GM18505 (cell line): ENCODE measurements around the gene ESYT2.

Experiments used
- ATAC-seq: cut with Tn5 transposase; IDR thresholded peaks from one replicate; pipeline ENCODE4 v1.9.1; 2021; ENCODE audit not compliant: unreplicated experiment
- POLR2A ChIP-seq: IDR thresholded peaks from 4 replicates; pipeline ENCODE4 v1.6.1; 2011; ENCODE audit warnings: borderline replicate concordance; ENCODE audit not compliant: insufficient read depth, insufficient read length; ENCODE audit errors: extremely low read depth

The ESYT2 gene

DNA sequence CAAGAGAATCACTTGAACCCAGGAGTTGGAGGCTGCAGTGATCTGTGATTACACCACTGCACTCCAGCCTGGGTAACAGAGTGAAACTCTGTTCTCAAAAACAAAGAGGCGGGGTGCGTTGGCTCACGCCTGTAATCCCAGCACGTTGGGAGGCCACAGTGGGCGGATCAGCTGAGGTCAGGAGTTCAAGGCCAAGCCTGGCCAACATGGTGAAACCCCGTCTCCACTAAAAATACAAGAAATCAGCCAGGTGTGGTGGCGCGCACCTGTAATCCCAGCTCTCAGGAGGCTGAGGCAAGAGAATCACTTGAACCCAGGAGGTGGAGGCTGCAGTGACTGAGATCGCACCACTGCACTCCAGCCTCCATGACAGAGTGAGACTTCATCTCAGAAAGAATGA lies 82.4 kb downstream of the ESYT2 start:
- ATAC-seq: no peak
- TF ChIP-seq POLR2A: no peak

DNA sequence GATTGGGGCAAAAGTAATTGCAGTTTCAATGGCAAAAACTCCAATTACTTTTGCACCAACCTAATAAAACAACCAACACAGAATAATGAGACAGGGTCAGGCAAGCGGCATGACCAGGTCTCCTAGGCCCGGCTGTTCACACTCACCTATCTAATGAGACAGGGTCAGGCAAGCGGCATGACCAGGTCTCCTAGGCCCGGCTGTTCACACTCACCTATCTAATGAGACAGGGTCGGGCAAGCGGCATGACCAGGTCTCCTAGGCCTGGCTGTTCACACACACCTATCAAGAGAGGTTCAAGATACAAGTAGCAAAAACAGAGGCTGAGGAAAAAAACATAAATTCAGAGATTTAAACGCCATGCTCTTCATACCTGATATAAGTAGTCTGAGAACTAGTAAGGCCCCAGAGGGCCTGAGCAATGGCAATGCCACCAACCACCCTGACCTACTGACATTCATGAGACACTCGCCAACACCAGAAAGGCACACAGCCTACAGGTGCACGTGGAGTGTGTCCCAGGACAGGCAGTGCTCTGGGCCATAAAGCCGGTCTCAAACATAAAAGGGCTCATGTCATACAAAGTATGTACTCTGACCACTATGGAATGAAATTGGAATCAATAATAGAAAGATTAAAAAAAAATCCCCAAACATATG lies 84.1 kb downstream of the ESYT2 start:
- TF ChIP-seq POLR2A: no peak
- ATAC-seq: no peak

DNA sequence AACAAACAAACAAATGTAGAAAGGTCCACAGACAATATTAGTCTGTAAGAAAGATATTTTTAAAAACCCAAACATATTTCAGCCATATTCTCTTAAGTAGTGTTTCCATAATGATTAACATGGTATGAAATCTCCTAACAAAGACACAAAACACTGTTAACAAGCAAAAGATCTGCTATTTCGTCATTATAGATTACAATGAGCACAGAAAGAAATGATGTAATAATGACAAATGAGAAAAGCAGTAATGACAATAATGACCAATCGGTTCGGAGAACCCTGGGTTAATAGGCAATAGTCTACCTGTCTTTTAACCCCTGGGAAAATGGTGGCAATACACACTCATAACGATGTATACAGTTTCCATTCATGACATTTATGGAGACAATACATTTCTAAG lies 85.2 kb downstream of the ESYT2 start:
- ATAC-seq: no peak
- no peak for TF ChIP-seq POLR2A

DNA sequence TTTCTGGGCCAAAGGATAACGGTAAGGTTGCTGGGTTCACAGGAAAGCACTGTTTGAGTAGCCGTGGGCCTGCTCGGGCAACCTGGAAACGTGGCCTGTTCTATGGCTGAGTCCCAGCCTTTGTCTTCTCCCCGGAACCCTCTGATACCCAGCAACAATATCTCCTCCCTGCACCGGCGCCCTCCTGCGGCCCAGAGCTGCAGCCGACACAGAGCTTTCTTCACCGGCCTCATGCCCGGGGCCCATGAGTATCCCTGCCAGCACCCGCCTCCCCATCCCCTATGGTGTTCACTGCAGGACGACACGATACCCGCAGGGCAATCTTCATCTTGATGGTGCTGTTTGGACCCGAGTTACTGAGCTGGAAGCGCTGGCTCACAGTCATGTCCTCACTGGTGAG lies 86.1 kb downstream of the ESYT2 start:
- ATAC-seq: no peak
- no peak for TF ChIP-seq POLR2A

DNA sequence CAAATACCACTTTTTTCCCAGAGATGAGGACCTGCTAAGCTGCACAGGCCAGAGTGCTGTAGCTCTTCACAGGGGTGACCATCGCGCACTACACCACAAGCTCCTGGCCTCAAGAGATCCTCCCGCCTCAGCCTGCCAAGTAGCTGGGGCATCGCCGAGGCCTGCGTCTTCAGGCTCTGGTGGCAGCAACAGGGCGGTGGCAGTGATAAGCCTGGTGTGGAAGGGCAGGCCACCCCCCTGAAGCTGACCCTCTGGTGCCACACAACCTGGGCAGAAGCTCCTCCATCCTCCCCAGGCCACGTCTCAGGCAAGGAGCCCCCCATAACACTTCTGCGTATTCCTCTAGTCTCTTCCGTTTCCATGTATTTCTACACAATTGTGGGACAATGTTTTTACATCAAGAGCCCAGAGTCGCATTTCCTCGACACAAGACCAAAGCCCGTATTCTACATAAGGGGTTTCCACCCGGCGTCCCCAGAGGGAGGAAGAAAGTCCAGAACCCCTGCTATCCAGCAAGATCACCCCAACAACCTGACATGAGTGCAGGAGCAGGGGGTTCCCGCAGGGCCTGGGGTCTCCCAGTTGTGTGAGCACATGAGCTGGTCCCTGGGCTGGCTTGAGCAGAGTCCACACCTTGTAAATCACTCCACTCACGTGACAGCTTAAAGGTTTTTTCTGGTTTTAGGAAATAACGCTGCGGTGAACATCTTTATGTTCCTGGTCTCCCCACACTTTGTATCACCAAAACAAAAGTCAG lies 87.1 kb downstream of the ESYT2 start:
- no peak for ATAC-seq
- TF ChIP-seq POLR2A: no peak

DNA sequence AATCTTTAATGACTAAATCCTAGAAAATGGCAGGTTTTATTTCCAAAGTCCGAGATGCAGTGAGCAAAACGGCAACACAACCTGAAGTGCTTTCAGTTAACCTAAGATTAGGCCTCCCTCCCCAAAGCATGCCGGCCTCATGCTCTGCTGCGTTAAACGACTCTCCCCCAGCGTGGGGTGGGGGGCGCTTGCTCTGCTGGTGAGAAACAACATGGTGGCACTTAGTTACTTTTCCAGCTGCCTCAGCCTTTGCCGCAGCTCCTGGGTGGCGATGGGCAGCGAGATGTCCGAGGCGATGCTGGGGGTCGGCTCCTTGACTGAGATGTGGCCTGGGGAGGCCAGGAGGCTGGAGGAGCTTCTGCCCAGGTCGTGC lies 88.0 kb downstream of the ESYT2 start:
- ATAC-seq: no peak
- TF ChIP-seq POLR2A: no peak

DNA sequence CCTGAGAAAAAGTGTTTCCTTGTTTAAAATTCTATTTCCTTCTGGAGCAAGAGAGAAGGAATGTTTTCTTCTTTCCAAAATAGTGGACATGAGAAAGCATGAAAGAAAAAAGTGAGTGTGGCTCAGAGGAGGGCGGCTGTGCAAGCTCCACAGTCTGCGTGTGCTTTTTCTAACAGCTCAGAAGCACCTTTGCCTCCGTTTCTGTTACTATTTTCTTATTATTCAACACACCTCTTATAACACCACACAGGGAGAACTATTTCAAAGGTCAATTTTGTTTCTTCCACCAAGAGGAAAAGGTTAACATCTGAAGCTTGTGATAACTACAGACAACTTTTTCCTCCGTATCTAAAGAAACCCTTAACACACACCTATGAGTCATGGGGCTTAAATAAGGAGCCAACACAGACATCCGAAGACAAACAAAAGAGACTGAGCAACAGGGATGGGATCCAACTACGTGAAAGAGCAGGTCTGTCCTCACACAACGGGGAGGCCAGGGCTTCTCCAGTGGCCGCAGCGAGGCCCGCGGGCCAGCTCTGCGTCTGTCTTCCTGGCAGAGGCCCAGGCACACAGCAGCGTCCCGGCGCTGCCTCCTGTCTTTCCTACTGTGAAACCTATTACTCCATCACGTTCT lies 88.5 kb downstream of the ESYT2 start:
- no peak for ATAC-seq

DNA sequence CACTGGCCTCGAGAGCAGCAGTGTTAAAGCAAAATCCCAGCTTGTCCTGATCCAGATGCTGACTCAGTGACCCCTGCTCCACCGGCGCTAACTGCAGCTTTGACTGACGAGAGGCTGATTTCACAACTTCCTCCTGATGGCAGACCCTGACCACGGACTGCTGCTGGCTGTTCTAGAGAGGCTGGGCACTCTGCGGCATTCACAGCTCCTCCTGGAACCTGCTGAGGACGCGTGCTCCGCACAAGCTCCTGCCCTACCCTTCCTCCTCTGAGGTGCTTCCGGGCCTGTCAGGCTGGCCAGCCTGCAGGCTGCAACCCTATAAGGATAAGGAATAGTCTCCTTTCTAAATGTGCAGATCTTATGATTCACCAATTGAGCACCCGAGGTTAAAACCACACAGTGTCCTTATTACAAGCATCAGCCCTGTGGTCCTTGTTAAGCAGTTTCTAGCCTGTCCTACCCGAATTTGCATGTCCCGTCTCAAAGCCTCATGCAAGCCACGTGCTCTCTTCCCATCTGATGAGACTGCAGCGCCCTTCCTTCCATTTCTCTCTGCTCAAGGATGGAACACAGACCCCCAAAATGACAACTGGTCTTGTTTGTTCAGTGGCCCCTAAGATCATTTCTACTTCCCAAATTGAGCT lies 89.2 kb downstream of the ESYT2 start:
- ATAC-seq: no peak
- no peak for TF ChIP-seq POLR2A

More for the DNA sequence above, 88.5 kb downstream of the ESYT2 start:
- TF ChIP-seq POLR2A: no peak

DNA sequence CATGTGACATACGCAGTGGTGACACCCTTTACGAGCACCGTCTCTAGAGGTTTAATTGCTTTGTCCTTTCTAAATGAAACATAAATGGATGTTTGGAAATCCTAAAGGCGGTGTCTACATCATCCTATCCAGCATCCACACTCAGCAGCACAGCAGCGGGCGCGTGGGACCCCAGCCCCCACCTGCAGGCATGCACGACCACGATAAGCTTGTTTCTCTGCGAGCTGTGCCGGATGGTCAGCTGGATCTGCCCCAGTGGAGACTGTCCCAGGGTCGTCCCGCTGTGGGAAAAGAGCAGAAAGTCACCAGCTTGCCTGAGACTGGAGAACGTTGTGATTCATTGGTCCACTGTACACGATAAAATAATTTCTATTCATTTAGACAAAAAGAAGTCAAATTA lies 90.5 kb downstream of the ESYT2 start:
- TF ChIP-seq POLR2A: no peak
- no peak for ATAC-seq

DNA sequence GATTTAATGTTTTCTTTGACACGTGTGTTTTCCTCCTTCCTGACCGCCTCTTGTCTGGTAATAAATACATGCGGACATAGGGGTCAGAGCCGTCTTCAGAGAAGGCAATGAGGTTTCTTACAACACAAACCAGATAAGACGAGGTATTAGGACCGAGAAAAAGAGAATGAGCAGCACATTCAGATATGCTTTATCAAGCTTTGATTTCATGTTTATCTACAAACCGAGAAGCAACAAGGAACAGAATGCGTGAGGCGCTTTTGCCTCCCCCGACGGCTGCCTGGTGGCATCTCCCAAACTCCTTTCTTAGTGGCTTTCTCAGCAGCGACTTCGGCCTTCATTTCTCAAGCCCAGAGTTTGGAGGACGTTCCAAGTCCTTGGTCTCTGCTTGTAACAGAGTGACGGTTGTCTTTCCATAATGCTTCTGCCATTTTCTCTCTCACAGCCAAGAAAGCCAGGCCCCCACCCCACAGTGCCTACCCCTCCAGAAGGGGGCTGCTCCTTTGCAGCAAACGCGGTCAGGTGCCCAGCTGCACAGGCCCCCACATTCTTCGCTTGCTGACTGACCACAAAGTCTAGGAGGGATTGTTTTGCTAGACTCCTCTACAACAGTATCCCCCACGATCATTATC lies 92.1 kb downstream of the ESYT2 start:
- TF ChIP-seq POLR2A: no peak
- no peak for ATAC-seq

DNA sequence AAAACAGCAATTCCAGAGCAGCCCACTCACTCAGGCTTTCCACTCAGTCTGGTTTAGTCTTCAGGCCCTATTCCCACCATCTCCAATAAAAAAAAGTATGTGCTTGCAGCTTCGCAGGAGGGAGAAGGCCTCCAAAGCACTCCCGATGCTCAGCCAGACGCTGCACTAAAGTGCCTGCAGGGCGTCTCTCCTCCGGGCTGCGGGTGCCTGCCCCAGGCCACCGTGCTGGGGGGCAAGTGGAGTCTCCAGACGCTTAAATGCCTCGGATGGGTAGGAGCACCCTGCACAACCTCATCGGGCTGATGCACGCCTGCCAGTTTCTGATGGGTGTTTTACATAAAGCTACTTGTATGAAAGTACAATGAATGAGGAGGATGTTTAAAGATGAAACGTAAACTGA lies 93.4 kb downstream of the ESYT2 start:
- ATAC-seq: no peak
- TF ChIP-seq POLR2A: no peak

DNA sequence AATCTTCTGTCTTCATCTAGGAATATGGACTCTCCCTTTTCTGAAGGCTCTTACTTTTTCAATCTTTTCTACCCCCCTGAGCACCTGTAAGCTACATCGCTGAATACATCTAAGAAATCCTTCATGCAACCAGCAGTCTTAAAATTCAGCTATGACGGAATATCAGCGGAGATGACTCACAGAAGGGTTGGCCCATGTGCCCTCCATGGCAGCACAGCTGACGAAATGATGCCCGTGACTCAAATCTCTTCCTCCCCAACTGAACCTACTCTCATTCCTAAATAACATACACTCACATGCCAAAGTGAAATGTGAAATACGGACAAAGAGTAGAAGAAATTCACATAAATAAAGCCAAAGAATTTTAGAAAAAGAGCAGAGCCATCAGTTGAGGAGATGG lies 94.4 kb downstream of the ESYT2 start:
- ATAC-seq: no peak
- no peak for TF ChIP-seq POLR2A
